ENCODE data around the gene FRY.

DNA sequence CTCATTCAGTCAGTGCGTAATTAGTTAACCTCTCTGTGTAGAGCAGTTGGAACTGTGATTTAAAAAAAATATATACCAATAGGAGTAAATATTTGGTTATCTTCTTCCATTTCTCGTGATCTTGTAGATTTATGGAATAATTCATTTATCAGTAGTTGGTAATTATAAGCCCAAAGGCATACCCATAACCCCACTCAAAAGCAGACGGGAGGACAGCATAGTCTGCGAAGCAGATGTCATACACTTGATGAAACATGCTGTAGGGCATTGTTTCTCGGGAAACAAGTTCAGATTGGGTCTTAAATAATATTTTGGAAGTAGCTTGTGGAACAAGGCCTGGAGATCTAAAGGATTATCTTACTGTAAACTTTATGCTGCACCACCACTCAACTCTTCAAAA lies 119.7 kb downstream of the FRY start:
- TF ChIP-seq POLR2A (IDR thresholded peaks at IDR 0.05; ENCODE audit: low read length) (no peak), GATA1 (IDR thresholded peaks at IDR 0.05; ENCODE audit: low read depth, low read length) (no peak)

Data from erythroblast (primary cell).